ENCODE measurements around the gene TAS1R2. TPM values are rescaled to one million over a fixed set of nuclear protein-coding genes. Genes with fewer than 3 reads are reported as not detected.

TAS1R2 gene
- total and polyA plus RNA-seq, 10 donors: not detected

- Histone ChIP-seq H3K36me3 (peaks cover 0 to 76% (median 7%) of the 10 kb centered on the region in 6 donors), H3K27ac (no peak overlapping the region), H3K27me3 (replicated peaks in 1 of 7) (no peaks in the 10 kb centered on the region), H3K9me3 (no peaks in the 10 kb centered on the region), H3K4me1 (peaks cover 0 to 7% (median 0%) of the 10 kb centered on the region in 6 donors), H3K4me3 (no peak overlapping the region)
- intact Hi-C loops (cut with DNase I; ENCODE audit: low total_unique reads): loop anchor here (2.0 kb wide), 1 partner anchor 279 kb away; no protein-coding TSS in a partner anchor
- 78 to 94% (median 86%) methylated on average over 3 of the region's 3 CpGs for WGBS, 5 donors
- TF ChIP-seq POLR2A (IDR thresholded peaks at IDR 0.05) (no peak), POLR2AphosphoS5 (IDR thresholded peaks at IDR 0.05) (no peak), CTCF (IDR thresholded peaks at IDR 0.05 in 8 of 11, conservative IDR thresholded peaks at IDR 0.05 in 3 of 11) (no peak)
- no peak for DNase-seq
These were observed 16.3 kb upstream of the TAS1R2 start for GRCh38 chr1:18875796-18876128.

GRCh38 chr1:18875107-18875795 lies 15.8 kb upstream of the TAS1R2 start:
- Histone ChIP-seq H3K36me3 (peaks cover 0 to 74% (median 7%) of the 10 kb centered on the region in 6 donors), H3K9me3 (no peaks in the 10 kb centered on the region), H3K27me3 (replicated peaks in 1 of 7) (no peaks in the 10 kb centered on the region), H3K4me1 (peaks cover 0 to 7% (median 0%) of the 10 kb centered on the region in 6 donors), H3K27ac (no peak overlapping the region), H3K4me3 (no peak overlapping the region)
- intact Hi-C loops (cut with DNase I; ENCODE audit: low total_unique reads): loop anchor here (2.0 kb wide), 1 partner anchor 278 kb away; no protein-coding TSS in a partner anchor
- DNase-seq: peak; percentile 87
- TF ChIP-seq POLR2A (IDR thresholded peaks at IDR 0.05) (no peak), POLR2AphosphoS5 (IDR thresholded peaks at IDR 0.05) (no peak), CTCF (IDR thresholded peaks at IDR 0.05 in 8 of 11, conservative IDR thresholded peaks at IDR 0.05 in 3 of 11) (peak in 10 of 11 experiments; percentile 46 to 93 (median 84))
- 45 to 60% (median 51%) methylated on average over 7 to 20 of the region's 20 CpGs for WGBS, 5 donors

- Histone ChIP-seq H3K27ac (no peak overlapping the region), H3K4me1 (peaks cover 0 to 7% (median 0%) of the 10 kb centered on the region in 6 donors), H3K4me3 (no peak overlapping the region), H3K9me3 (no peaks in the 10 kb centered on the region), H3K36me3 (peaks cover 0 to 69% (median 7%) of the 10 kb centered on the region in 6 donors), H3K27me3 (replicated peaks in 1 of 7) (no peaks in the 10 kb centered on the region)
- TF ChIP-seq POLR2AphosphoS5 (IDR thresholded peaks at IDR 0.05) (no peak), CTCF (IDR thresholded peaks at IDR 0.05 in 8 of 11, conservative IDR thresholded peaks at IDR 0.05 in 3 of 11) (no peak)
- 70 to 92% (median 79%) methylated on average over 5 to 8 of the region's 8 CpGs for WGBS, 5 donors
- no peak for DNase-seq
- intact Hi-C loops (cut with DNase I; ENCODE audit: low total_unique reads): loop anchor here (2.0 kb wide), 1 partner anchor 278 kb away; no protein-coding TSS in a partner anchor
These were observed 15.1 kb upstream of the TAS1R2 start for GRCh38 chr1:18874600-18874999.

- no peak overlapping the region for H3K4me3 ChIP-seq
- WGBS, 5 donors: 86 to 96% (median 87%) methylated on average over 5 to 6 of the region's 6 CpGs
- H3K27me3 ChIP-seq (replicated peaks in 1 of 7): no peaks in the 10 kb centered on the region
- no peak for DNase-seq
- no peak overlapping the region for H3K27ac ChIP-seq
- peaks cover 0 to 63% (median 7%) of the 10 kb centered on the region in 6 donors for H3K36me3 ChIP-seq
- intact Hi-C loops (cut with DNase I; ENCODE audit: low total_unique reads): loop anchor here (2.0 kb wide), 1 partner anchor 277 kb away; no protein-coding TSS in a partner anchor
- TF ChIP-seq POLR2AphosphoS5 (IDR thresholded peaks at IDR 0.05) (no peak), POLR2A (IDR thresholded peaks at IDR 0.05) (no peak), CTCF (IDR thresholded peaks at IDR 0.05 in 8 of 11, conservative IDR thresholded peaks at IDR 0.05 in 3 of 11) (no peak)
- H3K4me1 ChIP-seq: peaks cover 0 to 7% (median 0%) of the 10 kb centered on the region in 6 donors
- H3K9me3 ChIP-seq: no peaks in the 10 kb centered on the region
These were observed 14.6 kb upstream of the TAS1R2 start for GRCh38 chr1:18874036-18874435.
